PFSK-1 (cell line): ENCODE measurements around the gene YPEL1.

Experiments used
- POLR2AphosphoS5 ChIP-seq: IDR thresholded peaks from 2 replicates; pipeline ENCODE4 v1.6.1; 2012; ENCODE audit warnings: low read depth, mild to moderate bottlenecking, control low read depth, low read length, moderate library complexity
- REST ChIP-seq, 2 experiments: IDR thresholded peaks; 2 replicates each; pipeline versions ENCODE4 v1.6.1 to v1.8.0; 2011 to 2012; ENCODE audit warnings: low read depth in 2 of 2, low read length in 2 of 2, control low read depth in 1 of 2, inconsistent platforms in 1 of 2, mild to moderate bottlenecking in 1 of 2, moderate library complexity in 1 of 2; ENCODE audit not compliant: insufficient read depth in 1 of 2

GRCh38 chr22:21699643-21700042 is 36.0 kb downstream of the YPEL1 start:
- TF ChIP-seq POLR2AphosphoS5 (no peak), REST (IDR thresholded peaks at IDR 0.05; ENCODE audit: insufficient read depth in 1 of 2, low read depth in 2 of 2, low read length in 2 of 2) (no peak)
